Neural cell (in vitro differentiated cells): ENCODE results near the gene DCHS1. TPM values are rescaled to one million over a fixed set of nuclear protein-coding genes. Genes with fewer than 3 reads are reported as not detected.

Experiments used
- H2AFZ ChIP-seq: fragments of 200-600, 300-800 bp; sonication (generic), shearing (Covaris generic); 2 replicates; pipeline ENCODE4 v1.6.0; 2014; ENCODE audit warnings: low read depth, mild to moderate bottlenecking, antibody characterized with exemption, low read length, moderate library complexity
- H3F3A ChIP-seq: fragments of 200-600 bp; shearing (Covaris generic); 2 replicates; pipeline ENCODE4 v1.6.1; 2016; ENCODE audit warnings: mild to moderate bottlenecking, moderate library complexity, mixed read lengths, antibody characterized with exemption, low read length; ENCODE audit not compliant: insufficient read depth, poor library complexity, severe bottlenecking
- H3K27ac ChIP-seq: fragments of 200-600, 300-800 bp; sonication (generic), shearing (Covaris generic); 2 replicates; pipeline ENCODE4 v1.5.1; 2014; ENCODE audit warnings: mild to moderate bottlenecking, low read length, moderate library complexity
- H3K27me3 ChIP-seq: fragments of 300-800, 200-600 bp; sonication (generic), shearing (Covaris generic); 2 replicates; pipeline ENCODE4 v1.6.0; 2014; ENCODE audit warnings: mild to moderate bottlenecking, low read depth, low read length, moderate library complexity; ENCODE audit not compliant: insufficient read depth
- H3K36me3 ChIP-seq: fragments of 300-800, 200-600 bp; sonication (generic), shearing (Covaris generic); 2 replicates; pipeline ENCODE4 v1.5.1; 2014; ENCODE audit warnings: mild to moderate bottlenecking, antibody characterized with exemption, low read length, moderate library complexity; ENCODE audit not compliant: insufficient read depth
- H3K4me2 ChIP-seq: fragments of 300-800, 200-600 bp; sonication (generic), shearing (Covaris generic); 2 replicates; pipeline ENCODE4 v1.6.0; 2014; ENCODE audit warnings: mild to moderate bottlenecking, low read length
- H3K4me3 ChIP-seq: fragments of 300-800, 200-600 bp; sonication (generic), shearing (Covaris generic); 2 replicates; pipeline ENCODE4 v1.5.1; 2014; ENCODE audit warnings: mild to moderate bottlenecking, low read length, moderate library complexity
- H3K79me2 ChIP-seq: fragments of 200-600 bp; shearing (Covaris generic); replicated peaks from 2 replicates; pipeline ENCODE4 v1.6.0; 2014; ENCODE audit warnings: mild to moderate bottlenecking, low read length, moderate library complexity; ENCODE audit not compliant: insufficient read depth
- H3K9ac ChIP-seq: fragments of 300-800, 200-600 bp; sonication (generic), shearing (Covaris generic); 2 replicates; pipeline ENCODE4 v1.6.1; 2016; ENCODE audit warnings: mild to moderate bottlenecking, low read length, mixed read lengths
- H3K9me2 ChIP-seq: fragments of 200-600 bp; shearing (Covaris generic); 2 replicates; pipeline ENCODE4 v1.6.1; 2016; ENCODE audit warnings: mild to moderate bottlenecking, low read length, mixed read lengths; ENCODE audit not compliant: insufficient read depth
- H3K9me3 ChIP-seq: fragments of 200-600, 300-800 bp; sonication (generic), shearing (Covaris generic); 2 replicates; pipeline ENCODE4 v1.6.1; 2016; ENCODE audit warnings: mild to moderate bottlenecking, mixed run types, low read length, moderate library complexity, mixed read lengths
- H4K20me1 ChIP-seq: fragments of 200-600 bp; shearing (Covaris generic); 2 replicates; pipeline ENCODE4 v1.6.1; 2016; ENCODE audit warnings: mild to moderate bottlenecking, mixed run types; ENCODE audit not compliant: insufficient read depth
- CTCF ChIP-seq: fragments of 450-650 bp; IDR thresholded peaks from 2 replicates; pipeline ENCODE4 v1.5.1; 2014; ENCODE audit warnings: antibody characterized with exemption, mild to moderate bottlenecking, moderate library complexity; ENCODE audit not compliant: poor library complexity, severe bottlenecking
- EP300 ChIP-seq: fragments of 450-650 bp; conservative IDR thresholded peaks from 2 replicates; pipeline ENCODE4 v1.6.1; 2014; ENCODE audit warnings: antibody characterized with exemption, mild to moderate bottlenecking, moderate library complexity; ENCODE audit not compliant: poor library complexity, severe bottlenecking
- EZH2 ChIP-seq: fragments of 200-600, 300-800 bp; shearing (Covaris generic), sonication (generic); IDR thresholded peaks from 2 replicates; pipeline ENCODE4 v1.6.1; 2014; ENCODE audit warnings: antibody characterized with exemption, low read length, borderline replicate concordance, mild to moderate bottlenecking; ENCODE audit not compliant: insufficient read depth, poor library complexity, severe bottlenecking
- MXI1 ChIP-seq: fragments of 450-650 bp; conservative IDR thresholded peaks from 2 replicates; pipeline ENCODE4 v1.6.1; 2014; ENCODE audit warnings: antibody characterized with exemption, mild to moderate bottlenecking; ENCODE audit not compliant: poor library complexity, severe bottlenecking
- POLR2AphosphoS5 ChIP-seq: IDR thresholded peaks from 2 replicates; pipeline ENCODE4 v1.6.1; 2012
- RAD21 ChIP-seq: fragments of 450-650 bp; conservative IDR thresholded peaks from 2 replicates; pipeline ENCODE4 v1.6.1; 2014; ENCODE audit warnings: antibody characterized with exemption, mild to moderate bottlenecking, moderate library complexity
- REST ChIP-seq: IDR thresholded peaks from 2 replicates; pipeline ENCODE4 v1.6.1; 2012; ENCODE audit warnings: borderline replicate concordance
- SMC3 ChIP-seq: fragments of 450-650 bp; conservative IDR thresholded peaks from 2 replicates; pipeline ENCODE4 v1.6.1; 2014; ENCODE audit warnings: antibody characterized with exemption, mild to moderate bottlenecking, moderate library complexity; ENCODE audit not compliant: poor library complexity
- TAF1 ChIP-seq: IDR thresholded peaks from 2 replicates; pipeline ENCODE4 v1.6.1; 2012; ENCODE audit warnings: low read depth
- polyA plus RNA-seq: library from polyadenylated mRNA; depleted of rRNA; stranded (reverse); fragments of >200 nt; gene quantifications from 2 replicates; pipeline ENCODE4 v1.2.3, GENCODE V29; 2014

The DCHS1 gene
- polyA plus RNA-seq, 1 donor from 2014 or later = 30.1 TPM

- no peaks in the 10 kb centered on the region for H3K9me2 ChIP-seq
Observed at GRCh38 chr11:6613496-6613895, 42.1 kb downstream of the DCHS1 start.

More at GRCh38 chr11:6613496-6613895, 42.1 kb downstream of the DCHS1 start:
- Histone ChIP-seq H3K4me3 (no peak overlapping the region), H3K27me3 (no peaks in the 10 kb centered on the region), H2AFZ (no peak overlapping the region), H3K79me2 (peaks cover 7% of the 10 kb centered on the region), H3K27ac (no peak overlapping the region), H3K36me3 (no peaks in the 10 kb centered on the region), H3K9ac (no peak overlapping the region), H3K9me3 (no peaks in the 10 kb centered on the region), H3F3A (peaks cover 4% of the 10 kb centered on the region), H4K20me1 (no peaks in the 10 kb centered on the region), H3K4me2 (no peak overlapping the region)
- no peak for TF ChIP-seq EP300
- TF ChIP-seq EZH2 = no peak
- TF ChIP-seq CTCF = no peak
- TF ChIP-seq POLR2AphosphoS5 = no peak
- no peak for TF ChIP-seq RAD21
- TF ChIP-seq TAF1 = no peak
- TF ChIP-seq SMC3 = no peak
- no peak for TF ChIP-seq MXI1
- TF ChIP-seq REST = no peak
